ENCODE results near the gene ABHD6.
"Not testable (repeated sequence)": the region's sequence is repeated elsewhere in the genome, so short reads cannot be mapped to it uniquely, and the experiment has no call there.

ABHD6 gene

GRCh38 chr3:58243976-58244585 is 6.5 kb downstream of the ABHD6 start:
- no peak for DNase-seq

- no peak for DNase-seq
Measured at GRCh38 chr3:58246148-58247047, 8.8 kb downstream of the ABHD6 start.

- DNase-seq: no peak
Measured at GRCh38 chr3:58249358-58250092, 11.9 kb downstream of the ABHD6 start.

GRCh38 chr3:58250093-58250707 is 12.6 kb downstream of the ABHD6 start:
- DNase-seq: no peak

GRCh38 chr3:58251631-58252035 is 14.0 kb downstream of the ABHD6 start:
- no peak for DNase-seq

GRCh38 chr3:58254144-58254543 is 16.6 kb downstream of the ABHD6 start:
- DNase-seq: no peak

- DNase-seq: no peak
Measured at GRCh38 chr3:58256061-58256460, 18.5 kb downstream of the ABHD6 start.

- no peak for DNase-seq
Measured at GRCh38 chr3:58256511-58256910, 18.9 kb downstream of the ABHD6 start.

GRCh38 chr3:58258392-58259055 is 20.9 kb downstream of the ABHD6 start:
- DNase-seq: no peak

- peak in 1 of 2 experiments; percentile 22 for DNase-seq
Measured at GRCh38 chr3:58260261-58260731, 22.7 kb downstream of the ABHD6 start.

- no peak for DNase-seq
Measured at GRCh38 chr3:58260733-58261132, 23.1 kb downstream of the ABHD6 start.

GRCh38 chr3:58261954-58262666 is 24.5 kb downstream of the ABHD6 start:
- DNase-seq: no peak

GRCh38 chr3:58266577-58266976 is 29.0 kb downstream of the ABHD6 start:
- DNase-seq: no peak

GRCh38 chr3:58267543-58267942 is 30.0 kb downstream of the ABHD6 start:
- not testable (repeated sequence) for DNase-seq

- DNase-seq: no peak
Measured at GRCh38 chr3:58269356-58269755, 31.8 kb downstream of the ABHD6 start.

GRCh38 chr3:58270485-58270884 is 32.9 kb downstream of the ABHD6 start:
- DNase-seq: no peak

GRCh38 chr3:58271901-58272501 is 34.4 kb downstream of the ABHD6 start:
- peak; percentile 17 to 25 for DNase-seq

GRCh38 chr3:58272891-58273290 is 35.3 kb downstream of the ABHD6 start:
- no peak for DNase-seq

- not testable (repeated sequence) for DNase-seq
Measured at GRCh38 chr3:58273362-58273761, 35.8 kb downstream of the ABHD6 start.

- DNase-seq: no peak
Measured at GRCh38 chr3:58274027-58274614, 36.5 kb downstream of the ABHD6 start.

GRCh38 chr3:58281069-58281468 is 43.5 kb downstream of the ABHD6 start:
- no peak for DNase-seq

All from AML-193 (cell line).